ENCODE measurements around the gene VSTM4.

Gene VSTM4

GRCh38 chr10:49091450-49092210 is 23.7 kb downstream of the VSTM4 start:
- no peak for DNase-seq (ENCODE audit: low spot score)

GRCh38 chr10:49090696-49091380 is 24.5 kb downstream of the VSTM4 start:
- no peak for DNase-seq (ENCODE audit: low spot score)

- DNase-seq (ENCODE audit: low spot score) = no peak
Measured at GRCh38 chr10:49090189-49090575, 25.1 kb downstream of the VSTM4 start.

- DNase-seq (ENCODE audit: low spot score) = no peak
Measured at GRCh38 chr10:49089557-49090188, 25.6 kb downstream of the VSTM4 start.

GRCh38 chr10:49089152-49089551 is 26.2 kb downstream of the VSTM4 start:
- DNase-seq (ENCODE audit: low spot score) = no peak

GRCh38 chr10:49086889-49087288 is 28.4 kb downstream of the VSTM4 start:
- no peak for DNase-seq (ENCODE audit: low spot score)

GRCh38 chr10:49083261-49083660 is 32.1 kb downstream of the VSTM4 start:
- no peak for DNase-seq (ENCODE audit: low spot score)

GRCh38 chr10:49082766-49083165 is 32.6 kb downstream of the VSTM4 start:
- no peak for DNase-seq (ENCODE audit: low spot score)

GRCh38 chr10:49081547-49082275 is 33.6 kb downstream of the VSTM4 start:
- no peak for DNase-seq (ENCODE audit: low spot score)

- DNase-seq (ENCODE audit: low spot score) = no peak
Measured at GRCh38 chr10:49080965-49081364, 34.4 kb downstream of the VSTM4 start.

GRCh38 chr10:49080071-49080470 is 35.3 kb downstream of the VSTM4 start:
- DNase-seq (ENCODE audit: low spot score) = no peak

GRCh38 chr10:49079499-49079898 is 35.8 kb downstream of the VSTM4 start:
- no peak for DNase-seq (ENCODE audit: low spot score)

GRCh38 chr10:49079072-49079471 is 36.2 kb downstream of the VSTM4 start:
- DNase-seq (ENCODE audit: low spot score) = no peak

- no peak for DNase-seq (ENCODE audit: low spot score)
Measured at GRCh38 chr10:49078433-49078832, 36.9 kb downstream of the VSTM4 start.

- no peak for DNase-seq (ENCODE audit: low spot score)
Measured at GRCh38 chr10:49076741-49077521, 38.4 kb downstream of the VSTM4 start.

GRCh38 chr10:49076319-49076718 is 39.0 kb downstream of the VSTM4 start:
- no peak for DNase-seq (ENCODE audit: low spot score)

- no peak for DNase-seq (ENCODE audit: low spot score)
Measured at GRCh38 chr10:49075743-49076142, 39.6 kb downstream of the VSTM4 start.

GRCh38 chr10:49074836-49075682 is 40.3 kb downstream of the VSTM4 start:
- no peak for DNase-seq (ENCODE audit: low spot score)

GRCh38 chr10:49072166-49072885 is 43.0 kb downstream of the VSTM4 start:
- DNase-seq (ENCODE audit: low spot score) = no peak

- DNase-seq (ENCODE audit: low spot score) = no peak
Measured at GRCh38 chr10:49071160-49071761, 44.1 kb downstream of the VSTM4 start.

Data from CD4-positive, alpha-beta T cell treated with Interleukin-2 at 100 ng/mL for 4 hours (primary cell).